ENCODE results near the gene LMBRD2. TPM values are rescaled to one million over a fixed set of nuclear protein-coding genes. Genes with fewer than 3 reads are reported as not detected.
A peak's percentile ranks its signal among the peaks of the same experiment; 100 is the strongest.

The LMBRD2 gene
- total RNA-seq, 1 experiment from 2014 or later = 6.4 TPM

DNA sequence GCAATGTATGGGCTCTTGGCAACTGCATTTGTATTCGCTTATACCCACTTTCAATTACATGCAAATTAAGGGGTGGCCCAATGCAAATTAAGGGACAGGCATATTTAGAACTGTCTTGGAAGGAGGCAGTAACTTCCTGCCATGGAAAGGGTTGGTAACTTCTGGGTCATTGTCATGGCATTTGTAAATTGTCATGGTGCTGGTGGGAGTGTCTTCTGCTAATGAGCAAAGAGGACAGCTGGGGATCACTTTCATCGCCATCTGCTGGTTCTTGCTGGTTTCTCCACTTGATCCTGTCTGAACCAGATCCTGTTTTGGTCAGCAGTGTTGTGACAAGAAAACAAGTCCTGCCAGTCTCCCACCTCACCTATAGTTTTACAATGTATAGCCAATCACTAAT, 61.7 kb downstream of the LMBRD2 start:
- no peaks in the 10 kb centered on the region for H3K9me3 ChIP-seq (ENCODE audit: low read depth, low read length, poor library complexity, severe bottlenecking)
- DNase-seq (ENCODE audit: low spot score) = peak; percentile 77
- H3K36me3 ChIP-seq (ENCODE audit: insufficient read depth, low read length, poor library complexity, severe bottlenecking) = no peaks in the 10 kb centered on the region
- TF ChIP-seq EZH2 (IDR thresholded peaks at IDR 0.05; ENCODE audit: borderline replicate concordance, low read depth, low read length, poor library complexity, severe bottlenecking) = no peak
- TF ChIP-seq, protein P1, sequence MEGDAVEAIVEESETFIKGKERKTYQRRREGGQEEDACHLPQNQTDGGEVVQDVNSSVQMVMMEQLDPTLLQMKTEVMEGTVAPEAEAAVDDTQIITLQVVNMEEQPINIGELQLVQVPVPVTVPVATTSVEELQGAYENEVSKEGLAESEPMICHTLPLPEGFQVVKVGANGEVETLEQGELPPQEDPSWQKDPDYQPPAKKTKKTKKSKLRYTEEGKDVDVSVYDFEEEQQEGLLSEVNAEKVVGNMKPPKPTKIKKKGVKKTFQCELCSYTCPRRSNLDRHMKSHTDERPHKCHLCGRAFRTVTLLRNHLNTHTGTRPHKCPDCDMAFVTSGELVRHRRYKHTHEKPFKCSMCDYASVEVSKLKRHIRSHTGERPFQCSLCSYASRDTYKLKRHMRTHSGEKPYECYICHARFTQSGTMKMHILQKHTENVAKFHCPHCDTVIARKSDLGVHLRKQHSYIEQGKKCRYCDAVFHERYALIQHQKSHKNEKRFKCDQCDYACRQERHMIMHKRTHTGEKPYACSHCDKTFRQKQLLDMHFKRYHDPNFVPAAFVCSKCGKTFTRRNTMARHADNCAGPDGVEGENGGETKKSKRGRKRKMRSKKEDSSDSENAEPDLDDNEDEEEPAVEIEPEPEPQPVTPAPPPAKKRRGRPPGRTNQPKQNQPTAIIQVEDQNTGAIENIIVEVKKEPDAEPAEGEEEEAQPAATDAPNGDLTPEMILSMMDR (conservative IDR thresholded peaks at IDR 0.05; ENCODE audit: low read depth, low read length) = peak; percentile 69
- POLR2A ChIA-PET (ENCODE audit: low non-redundant PET) = no interaction called here
- peaks cover 8% of the 10 kb centered on the region for H3K4me1 ChIP-seq (ENCODE audit: insufficient read depth, low read length, poor library complexity, severe bottlenecking)
- no peak overlapping the region for H3K4me3 ChIP-seq (ENCODE audit: low read depth, low read length, poor library complexity, severe bottlenecking)
- no peaks in the 10 kb centered on the region for H3K27me3 ChIP-seq (replicated peaks; ENCODE audit: insufficient read depth, low read depth, low read length, poor library complexity)
- no TSS peak for BruUV-seq (replicated peaks)
- intact Hi-C loops (cut with micrococcal nuclease; ENCODE audit: unreplicated experiment) = no loop called here
- CTCF ChIA-PET = interaction anchor here (0.6 to 1.8 kb wide), 3 partner anchors 9 to 106 kb away, joined by 3 to 19 read pairs (median 3); no protein-coding TSS in a partner anchor
- no peak overlapping the region for H3K27ac ChIP-seq (ENCODE audit: low read depth, low read length, poor library complexity, severe bottlenecking)

DNA sequence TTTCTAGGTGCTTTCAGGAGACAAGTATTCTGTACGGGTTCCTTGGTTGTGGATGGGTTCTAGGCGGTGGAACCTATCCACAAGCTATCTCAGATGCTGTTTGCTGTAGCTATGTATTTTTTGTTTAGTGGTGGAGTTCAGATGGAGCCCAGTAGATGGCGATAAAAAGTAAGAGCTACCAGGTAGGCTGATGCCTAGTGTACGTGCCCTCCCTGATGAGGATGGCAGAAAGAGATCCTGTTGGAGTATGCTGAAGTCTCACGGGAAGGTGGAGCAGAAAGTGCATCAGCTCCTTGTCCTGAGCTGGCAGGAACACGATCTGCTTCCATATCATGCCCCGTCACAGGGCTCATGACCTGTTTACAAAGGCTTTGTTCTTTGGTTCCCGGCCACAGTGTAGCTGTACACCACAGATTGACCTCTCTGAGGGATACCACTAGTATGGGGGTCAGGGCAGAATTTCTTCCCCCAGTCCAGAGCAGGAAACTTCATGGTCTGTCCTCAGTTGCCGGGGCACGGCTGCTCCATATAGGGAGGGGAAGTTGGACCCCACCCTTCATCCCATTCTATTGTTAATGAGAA, 72.4 kb downstream of the LMBRD2 start:
- BruUV-seq (replicated peaks) = no TSS peak
- intact Hi-C loops (cut with micrococcal nuclease; ENCODE audit: unreplicated experiment) = loop anchor here (5.0 to 10.0 kb wide), 4 partner anchors 78 to 613 kb away; no protein-coding TSS in a partner anchor
- POLR2A ChIA-PET (ENCODE audit: low non-redundant PET) = interaction anchor here (0.6 kb wide), 1 partner anchor 77 kb away, joined by 4 read pairs; no protein-coding TSS in a partner anchor

GRCh38 chr5:36078430-36078829, 73.3 kb downstream of the LMBRD2 start:
- POLR2A ChIA-PET (ENCODE audit: low non-redundant PET) = interaction anchor here (0.6 kb wide), 1 partner anchor 78 kb away, joined by 4 read pairs; no protein-coding TSS in a partner anchor
- CTCF ChIA-PET = interaction anchor here (0.5 to 1.6 kb wide), 11 partner anchors 8 to 618 kb away, joined by 3 to 19 read pairs (median 5); partner anchors contain the start of genes SKP2 and UGT3A2
- Histone ChIP-seq H3K36me3 (ENCODE audit: insufficient read depth, low read length, poor library complexity, severe bottlenecking) (peaks cover under 1% of the 10 kb centered on the region), H3K27ac (ENCODE audit: low read depth, low read length, poor library complexity, severe bottlenecking) (no peak overlapping the region), H3K4me1 (ENCODE audit: insufficient read depth, low read length, poor library complexity, severe bottlenecking) (peaks cover 25% of the 10 kb centered on the region), H3K27me3 (replicated peaks; ENCODE audit: insufficient read depth, low read depth, low read length, poor library complexity) (no peaks in the 10 kb centered on the region), H3K9me3 (ENCODE audit: low read depth, low read length, poor library complexity, severe bottlenecking) (no peaks in the 10 kb centered on the region), H3K4me3 (ENCODE audit: low read depth, low read length, poor library complexity, severe bottlenecking) (no peak overlapping the region)
- no peak for TF ChIP-seq EZH2 (IDR thresholded peaks at IDR 0.05; ENCODE audit: borderline replicate concordance, low read depth, low read length, poor library complexity, severe bottlenecking)
- TF ChIP-seq, protein P1 (conservative IDR thresholded peaks at IDR 0.05; ENCODE audit: low read depth, low read length) = no peak
- intact Hi-C loops (cut with micrococcal nuclease; ENCODE audit: unreplicated experiment) = loop anchor here (5.0 to 10.0 kb wide), 4 partner anchors 79 to 614 kb away; no protein-coding TSS in a partner anchor
- no peak for DNase-seq (ENCODE audit: low spot score)
- BruUV-seq (replicated peaks) = no TSS peak

More for the DNA sequence above, 72.4 kb downstream of the LMBRD2 start:
- Histone ChIP-seq H3K4me3 (ENCODE audit: low read depth, low read length, poor library complexity, severe bottlenecking) (no peak overlapping the region), H3K27me3 (replicated peaks; ENCODE audit: insufficient read depth, low read depth, low read length, poor library complexity) (no peaks in the 10 kb centered on the region), H3K27ac (ENCODE audit: low read depth, low read length, poor library complexity, severe bottlenecking) (no peak overlapping the region), H3K4me1 (ENCODE audit: insufficient read depth, low read length, poor library complexity, severe bottlenecking) (peaks cover 17% of the 10 kb centered on the region), H3K9me3 (ENCODE audit: low read depth, low read length, poor library complexity, severe bottlenecking) (no peaks in the 10 kb centered on the region), H3K36me3 (ENCODE audit: insufficient read depth, low read length, poor library complexity, severe bottlenecking) (peaks cover 3% of the 10 kb centered on the region)
- TF ChIP-seq, protein P1 (conservative IDR thresholded peaks at IDR 0.05; ENCODE audit: low read depth, low read length) = peak; percentile 82
- no peak for TF ChIP-seq EZH2 (IDR thresholded peaks at IDR 0.05; ENCODE audit: borderline replicate concordance, low read depth, low read length, poor library complexity, severe bottlenecking)
- CTCF ChIA-PET = interaction anchor here (0.5 to 1.6 kb wide), 15 partner anchors 8 to 617 kb away, joined by 3 to 19 read pairs (median 4); partner anchors contain the start of genes RANBP3L, SKP2 and UGT3A2
- DNase-seq (ENCODE audit: low spot score) = peak; percentile 86
